CMK (cell line): ENCODE measurements around the gene PCDHGB2.
"Not testable (repeated sequence)": the region's sequence is repeated elsewhere in the genome, so short reads cannot be mapped to it uniquely, and the experiment has no call there.

ENCODE experiments used
- DNase-seq: peaks from one replicate; pipeline ENCODE4 v3.0.0-alpha.2; 2010; ENCODE audit warnings: low read depth

The PCDHGB2 gene

GRCh38 chr5:141384471-141385267 is 24.9 kb downstream of the PCDHGB2 start:
- DNase-seq: no peak

DNA sequence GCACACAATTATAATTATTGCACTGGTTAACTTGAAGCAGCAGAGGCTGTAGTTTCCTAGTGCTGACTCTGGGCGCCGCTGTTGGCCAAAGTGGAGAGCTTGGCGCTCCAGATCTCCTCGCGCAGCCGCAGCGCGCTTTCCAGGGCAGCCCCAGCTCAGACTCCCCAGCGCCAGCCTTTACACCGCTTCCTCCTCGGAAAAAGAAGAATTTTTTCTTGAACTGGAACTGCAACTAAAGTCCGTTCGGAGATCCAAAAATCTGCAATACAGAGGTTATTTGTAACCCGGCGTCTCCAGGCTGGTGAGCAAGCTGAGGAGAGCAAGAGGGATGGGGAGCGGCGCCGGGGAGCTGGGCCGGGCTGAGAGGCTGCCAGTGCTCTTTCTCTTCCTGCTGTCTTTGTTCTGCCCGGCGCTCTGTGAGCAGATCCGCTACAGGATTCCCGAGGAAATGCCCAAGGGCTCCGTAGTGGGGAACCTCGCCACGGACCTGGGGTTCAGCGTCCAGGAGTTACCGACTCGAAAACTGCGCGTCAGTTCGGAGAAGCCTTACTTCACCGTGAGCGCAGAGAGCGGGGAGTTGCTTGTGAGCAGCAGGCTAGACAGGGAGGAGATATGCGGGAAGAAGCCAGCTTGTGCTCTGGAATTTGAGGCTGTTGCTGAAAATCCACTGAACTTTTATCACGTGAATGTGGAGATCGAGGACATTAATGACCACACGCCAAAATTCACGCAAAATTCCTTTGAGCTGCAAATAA is 27.9 kb downstream of the PCDHGB2 start, which contains the start of gene PCDHGB4:
PCDHGB4 (plus strand) TSS at position 142 of the 755 bp plus-strand sequence; CDS start at position 329, 187 bp downstream.
- DNase-seq: not testable (repeated sequence)

DNA sequence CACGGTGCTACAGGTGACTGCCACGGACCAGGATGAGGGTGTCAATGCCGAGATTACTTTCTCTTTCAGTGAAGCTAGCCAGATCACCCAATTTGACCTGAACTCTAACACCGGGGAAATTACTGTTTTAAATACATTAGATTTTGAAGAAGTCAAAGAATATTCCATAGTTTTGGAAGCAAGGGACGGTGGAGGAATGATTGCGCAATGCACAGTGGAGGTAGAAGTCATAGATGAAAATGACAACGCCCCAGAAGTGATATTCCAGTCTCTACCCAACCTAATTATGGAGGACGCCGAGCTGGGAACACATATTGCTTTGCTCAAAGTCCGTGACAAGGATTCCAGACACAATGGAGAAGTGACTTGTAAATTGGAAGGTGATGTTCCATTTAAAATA is 28.9 kb downstream of the PCDHGB2 start:
- DNase-seq: no peak

DNA sequence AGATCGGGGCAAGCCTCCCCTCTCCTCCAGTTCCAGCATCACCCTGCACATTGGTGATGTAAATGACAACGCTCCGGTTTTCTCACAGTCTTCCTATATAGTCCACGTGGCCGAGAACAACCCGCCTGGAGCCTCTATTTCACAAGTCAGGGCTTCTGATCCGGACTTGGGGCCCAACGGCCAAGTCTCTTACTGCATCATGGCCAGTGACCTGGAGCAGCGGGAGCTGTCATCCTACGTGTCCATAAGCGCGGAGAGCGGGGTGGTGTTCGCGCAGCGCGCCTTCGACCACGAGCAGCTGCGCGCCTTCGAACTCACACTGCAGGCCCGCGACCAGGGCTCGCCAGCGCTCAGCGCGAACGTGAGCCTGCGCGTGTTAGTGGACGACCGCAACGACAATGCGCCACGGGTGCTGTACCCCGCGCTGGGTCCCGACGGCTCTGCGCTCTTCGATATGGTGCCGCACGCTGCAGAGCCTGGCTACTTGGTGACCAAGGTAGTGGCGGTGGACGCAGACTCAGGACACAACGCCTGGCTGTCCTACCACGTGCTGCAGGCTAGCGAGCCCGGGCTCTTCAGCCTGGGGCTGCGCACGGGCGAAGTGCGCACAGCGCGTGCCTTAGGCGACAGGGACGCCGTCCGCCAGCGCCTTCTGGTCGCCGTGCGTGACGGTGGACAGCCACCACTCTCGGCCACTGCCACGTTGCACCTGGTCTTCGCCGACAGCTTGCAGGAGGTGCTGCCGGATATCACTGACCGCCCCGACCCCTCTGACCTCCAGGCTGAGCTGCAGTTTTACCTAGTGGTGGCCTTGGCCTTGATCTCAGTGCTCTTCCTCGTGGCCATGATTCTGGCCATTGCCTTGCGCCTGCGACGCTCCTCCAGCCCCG is 29.6 kb downstream of the PCDHGB2 start:
- no peak for DNase-seq

- no peak for DNase-seq
Measured at GRCh38 chr5:141392429-141393198, 32.8 kb downstream of the PCDHGB2 start, which contains the start of gene PCDHGA8. PCDHGA8 (plus strand) TSS chr5:141392633; CDS start chr5:141392814, 181 bp downstream.

GRCh38 chr5:141393267-141393666 is 33.5 kb downstream of the PCDHGB2 start:
- DNase-seq: no peak

DNA sequence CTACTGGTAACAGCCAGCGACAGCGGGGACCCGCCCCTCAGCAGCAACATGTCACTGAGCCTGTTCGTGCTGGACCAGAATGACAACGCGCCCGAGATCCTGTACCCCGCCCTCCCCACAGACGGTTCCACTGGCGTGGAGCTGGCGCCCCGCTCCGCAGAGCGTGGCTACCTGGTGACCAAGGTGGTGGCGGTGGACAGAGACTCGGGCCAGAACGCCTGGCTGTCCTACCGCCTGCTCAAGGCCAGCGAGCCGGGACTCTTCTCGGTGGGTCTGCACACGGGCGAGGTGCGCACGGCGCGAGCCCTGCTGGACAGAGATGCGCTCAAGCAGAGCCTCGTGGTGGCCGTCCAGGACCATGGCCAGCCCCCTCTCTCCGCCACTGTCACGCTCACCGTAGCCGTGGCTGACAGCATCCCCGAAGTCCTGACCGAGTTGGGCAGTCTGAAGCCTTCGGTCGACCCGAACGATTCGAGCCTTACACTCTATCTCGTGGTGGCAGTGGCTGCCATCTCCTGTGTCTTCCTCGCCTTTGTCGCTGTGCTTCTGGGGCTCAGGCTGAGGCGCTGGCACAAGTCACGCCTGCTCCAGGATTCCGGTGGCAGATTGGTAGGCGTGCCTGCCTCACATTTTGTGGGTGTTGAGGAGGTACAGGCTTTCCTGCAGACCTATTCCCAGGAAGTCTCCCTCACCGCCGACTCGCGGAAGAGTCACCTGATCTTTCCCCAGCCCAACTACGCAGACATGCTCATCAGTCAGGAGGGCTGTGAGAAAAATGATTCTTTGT is 34.8 kb downstream of the PCDHGB2 start:
- DNase-seq: not testable (repeated sequence)

DNA sequence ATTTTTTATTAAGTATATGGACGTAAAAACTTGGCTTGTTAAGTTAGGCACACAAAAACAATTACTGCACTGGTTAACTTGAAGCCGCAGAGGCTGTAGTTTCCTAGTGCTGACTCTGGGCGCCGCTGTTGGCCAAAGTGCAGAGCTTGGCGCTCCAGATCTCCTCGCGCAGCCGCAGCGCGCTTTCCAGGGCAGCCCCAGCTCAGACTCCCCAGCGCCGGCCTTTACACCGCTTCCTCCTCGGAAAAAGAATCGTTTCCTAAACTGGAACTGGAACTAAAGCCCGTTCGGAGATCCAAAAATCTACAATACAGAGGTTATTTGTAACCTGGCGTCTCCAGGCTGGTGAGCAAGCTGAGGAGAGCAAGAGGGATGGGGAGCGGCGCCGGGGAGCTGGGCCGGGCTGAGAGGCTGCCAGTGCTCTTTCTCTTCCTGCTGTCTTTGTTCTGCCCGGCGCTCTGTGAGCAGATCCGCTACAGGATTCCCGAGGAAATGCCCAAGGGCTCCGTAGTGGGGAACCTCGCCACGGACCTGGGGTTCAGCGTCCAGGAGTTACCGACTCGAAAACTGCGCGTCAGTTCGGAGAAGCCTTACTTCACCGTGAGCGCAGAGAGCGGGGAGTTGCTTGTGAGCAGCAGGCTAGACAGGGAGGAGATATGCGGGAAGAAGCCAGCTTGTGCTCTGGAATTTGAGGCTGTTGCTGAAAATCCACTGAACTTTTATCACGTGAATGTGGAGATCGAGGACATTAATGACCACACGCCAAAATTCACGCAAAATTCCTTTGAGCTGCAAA is 38.2 kb downstream of the PCDHGB2 start, which contains the start of gene PCDHGB5:
PCDHGB5 (plus strand) TSS at position 192 of the 796 bp plus-strand sequence; CDS start at position 373, 181 bp downstream.
- DNase-seq: not testable (repeated sequence)

- DNase-seq: no peak
Measured at GRCh38 chr5:141398608-141399007, 38.8 kb downstream of the PCDHGB2 start.

DNA sequence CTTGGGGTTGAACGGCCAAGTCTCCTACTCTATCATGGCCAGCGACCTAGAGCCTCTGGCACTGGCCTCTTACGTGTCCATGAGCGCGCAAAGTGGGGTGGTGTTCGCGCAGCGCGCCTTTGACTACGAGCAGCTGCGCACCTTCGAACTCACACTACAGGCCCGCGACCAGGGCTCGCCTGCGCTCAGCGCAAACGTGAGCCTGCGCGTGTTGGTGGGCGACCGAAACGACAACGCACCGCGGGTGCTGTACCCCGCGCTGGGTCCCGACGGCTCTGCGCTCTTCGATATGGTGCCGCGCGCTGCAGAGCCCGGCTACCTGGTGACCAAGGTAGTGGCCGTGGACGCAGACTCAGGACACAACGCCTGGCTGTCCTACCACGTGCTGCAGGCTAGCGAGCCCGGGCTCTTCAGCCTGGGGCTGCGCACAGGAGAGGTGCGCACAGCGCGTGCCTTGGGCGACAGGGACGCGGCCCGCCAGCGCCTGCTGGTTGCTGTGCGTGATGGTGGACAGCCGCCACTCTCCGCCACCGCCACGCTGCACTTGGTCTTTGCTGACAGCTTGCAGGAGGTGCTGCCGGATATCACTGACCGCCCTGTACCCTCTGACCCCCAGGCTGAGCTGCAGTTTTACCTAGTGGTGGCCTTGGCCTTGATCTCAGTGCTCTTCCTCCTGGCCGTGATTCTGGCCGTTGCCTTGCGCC is 39.9 kb downstream of the PCDHGB2 start:
- DNase-seq: no peak

- no peak for DNase-seq
Measured at GRCh38 chr5:141402553-141403243, 42.9 kb downstream of the PCDHGB2 start, which contains the start of gene PCDHGA9. PCDHGA9 (plus strand) TSS chr5:141402778; CDS start chr5:141402953, 175 bp downstream.

GRCh38 chr5:141403387-141403786 is 43.6 kb downstream of the PCDHGB2 start:
- DNase-seq: no peak

DNA sequence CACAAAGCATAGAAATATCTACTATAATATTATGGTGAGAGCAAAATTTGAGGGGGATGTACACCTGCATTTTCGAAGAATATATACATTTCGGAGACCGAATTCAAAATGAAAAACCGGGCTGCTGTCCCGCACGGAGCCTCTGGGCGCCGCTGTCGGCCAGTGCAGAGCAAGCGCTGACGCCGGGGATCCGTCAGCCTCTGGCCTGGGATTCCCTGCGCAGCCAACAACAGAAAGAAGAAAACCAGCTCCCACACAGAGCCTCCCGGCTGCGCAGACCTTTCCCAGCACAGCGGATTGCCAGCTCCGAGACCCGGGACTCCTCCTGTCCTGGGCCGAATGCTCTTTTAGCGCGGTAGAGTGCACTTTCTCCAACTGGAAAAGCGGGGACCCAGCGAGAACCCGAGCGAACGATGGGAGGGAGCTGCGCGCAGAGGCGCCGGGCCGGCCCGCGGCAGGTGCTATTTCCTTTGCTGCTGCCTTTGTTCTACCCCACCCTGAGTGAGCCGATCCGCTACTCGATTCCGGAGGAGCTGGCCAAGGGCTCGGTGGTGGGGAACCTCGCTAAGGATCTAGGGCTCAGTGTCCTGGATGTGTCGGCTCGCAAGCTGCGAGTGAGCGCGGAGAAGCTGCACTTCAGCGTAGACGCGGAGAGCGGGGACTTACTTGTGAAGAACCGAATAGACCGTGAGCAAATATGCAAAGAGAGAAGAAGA is 48.2 kb downstream of the PCDHGB2 start, which contains the start of gene PCDHGB6:
PCDHGB6 (plus strand) TSS at position 232 of the 716 bp plus-strand sequence; CDS start at position 414, 182 bp downstream.
- not testable (repeated sequence) for DNase-seq

GRCh38 chr5:141409598-141410306 is 50.0 kb downstream of the PCDHGB2 start:
- no peak for DNase-seq

- no peak for DNase-seq
Measured at GRCh38 chr5:141411575-141411974, 51.8 kb downstream of the PCDHGB2 start.
